Measurements from ENCODE around the gene LRMDA.
A peak's percentile ranks its signal among the peaks of the same experiment; 100 is the strongest.

Gene LRMDA

DNA sequence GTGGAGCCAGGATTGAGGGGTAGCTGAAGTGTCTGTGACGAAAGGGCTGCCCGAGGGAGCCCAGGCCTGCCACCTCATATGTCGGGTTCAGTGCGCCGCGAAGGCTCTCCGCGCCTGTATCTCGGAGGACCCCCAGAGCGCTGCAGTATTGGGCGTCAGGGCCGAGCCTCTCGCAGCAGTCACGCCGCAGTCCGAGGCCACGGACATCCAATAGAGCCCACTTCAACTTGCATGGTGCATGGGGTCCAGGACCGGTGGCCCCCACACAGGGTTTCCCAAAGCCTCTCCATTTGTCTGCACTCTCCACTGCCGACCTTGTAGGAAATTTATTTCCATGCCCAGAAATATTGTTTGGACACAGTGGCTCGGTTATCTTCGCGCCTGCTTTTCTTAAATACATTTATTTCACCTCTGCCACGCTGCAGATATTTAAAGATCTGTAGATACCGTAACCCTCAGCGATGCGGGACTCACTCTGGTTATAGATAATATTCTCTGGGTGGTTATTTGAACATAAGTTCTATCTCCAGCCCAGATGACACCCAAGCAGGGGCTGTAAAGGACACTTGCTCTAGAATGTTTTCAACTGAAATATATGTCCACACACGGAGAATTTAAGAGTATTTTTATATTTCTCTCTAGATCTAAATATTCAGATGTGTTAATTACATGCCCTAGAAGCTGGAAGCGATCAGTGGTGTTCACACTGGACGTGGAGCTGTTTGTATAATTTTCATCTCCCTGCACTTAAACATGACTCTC, 24.8 kb upstream of the LRMDA start:
- Mint-ChIP-seq H3K36me3 (ENCODE audit: low read depth) (peaks cover 5% of the 10 kb centered on the region), H3K27ac (no peak overlapping the region), H3K27me3 (ENCODE audit: low read depth) (peaks cover 87% of the 10 kb centered on the region), H3K4me3 (no peak overlapping the region), H3K9me3 (no peaks in the 10 kb centered on the region), H3K4me1 (ENCODE audit: low read depth) (peaks cover 23% of the 10 kb centered on the region)

DNA sequence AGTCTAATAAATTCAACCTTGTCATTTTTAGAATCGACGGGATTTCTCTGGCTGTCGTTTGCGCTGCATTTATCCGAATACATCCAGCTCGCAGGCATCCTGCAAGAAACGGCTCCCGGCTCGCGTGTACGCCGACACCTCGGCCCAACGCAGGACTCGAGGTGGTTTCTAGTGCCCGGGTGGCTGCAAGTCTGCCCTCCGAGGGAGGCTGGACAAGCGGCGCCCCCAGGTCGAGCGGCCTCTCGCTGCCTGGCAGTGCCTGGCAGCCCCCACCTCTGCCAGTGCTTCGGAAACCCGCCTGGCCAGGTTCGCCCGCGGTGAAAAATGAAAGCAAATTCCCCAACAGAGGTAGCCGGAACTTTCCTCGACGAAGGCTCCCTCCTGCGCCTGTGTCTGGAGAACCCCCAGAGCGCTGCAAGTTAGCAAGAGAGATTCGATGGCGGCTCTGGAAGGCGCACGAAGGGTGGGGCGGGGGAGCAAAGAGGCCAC, 24.2 kb upstream of the LRMDA start:
- H3K27me3 Mint-ChIP-seq (ENCODE audit: low read depth) = peaks cover 83% of the 10 kb centered on the region
- H3K9me3 Mint-ChIP-seq = no peaks in the 10 kb centered on the region
- peaks cover 5% of the 10 kb centered on the region for H3K36me3 Mint-ChIP-seq (ENCODE audit: low read depth)
- peak overlapping the region; percentile 49 for H3K4me3 Mint-ChIP-seq
- no peak overlapping the region for H3K27ac Mint-ChIP-seq
- H3K4me1 Mint-ChIP-seq (ENCODE audit: low read depth) = peaks cover 21% of the 10 kb centered on the region

DNA sequence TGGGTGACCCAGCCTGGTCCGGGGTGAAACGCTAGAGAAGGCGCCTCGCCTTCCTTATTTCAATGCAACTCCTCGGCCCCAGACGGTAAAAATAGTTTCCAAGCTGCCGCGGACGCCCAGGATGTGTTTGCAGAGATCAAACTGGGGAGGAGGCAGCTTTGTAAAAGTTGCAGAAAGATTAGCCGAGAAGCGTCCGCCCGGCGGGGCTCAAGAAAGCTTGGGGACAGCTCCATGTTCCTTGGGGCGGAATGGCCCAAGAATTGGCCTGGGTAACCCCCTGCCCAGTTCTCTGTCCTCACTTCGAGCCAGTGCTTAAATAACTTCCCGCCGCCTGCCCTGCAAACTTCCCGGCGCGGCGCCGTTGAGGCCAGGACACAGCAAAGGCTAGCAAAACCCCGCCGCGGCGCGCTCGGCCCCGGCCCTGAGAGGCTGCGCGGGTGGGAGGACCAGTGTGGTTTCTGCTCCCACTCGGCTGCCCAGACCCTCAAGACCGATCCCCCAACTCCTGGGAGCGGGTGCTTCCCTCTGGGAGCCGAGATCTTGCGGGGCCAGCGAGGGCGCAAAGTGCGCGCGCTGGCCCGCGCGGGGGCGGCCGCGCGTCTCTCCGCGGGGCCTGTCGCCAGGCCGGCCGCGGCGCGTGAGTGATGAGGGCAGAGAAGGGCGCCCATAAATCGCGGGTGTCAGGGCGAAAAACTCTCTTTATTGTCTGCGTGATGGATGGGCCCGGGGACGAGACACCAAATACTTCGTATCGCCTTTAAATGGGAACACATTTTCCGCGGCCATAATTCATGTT, 23.5 kb upstream of the LRMDA start:
- no peak overlapping the region for H3K27ac Mint-ChIP-seq
- H3K27me3 Mint-ChIP-seq (ENCODE audit: low read depth) = peaks cover 83% of the 10 kb centered on the region
- peak overlapping the region; percentile 49 for H3K4me3 Mint-ChIP-seq
- H3K4me1 Mint-ChIP-seq (ENCODE audit: low read depth) = peaks cover 17% of the 10 kb centered on the region
- H3K9me3 Mint-ChIP-seq = no peaks in the 10 kb centered on the region
- H3K36me3 Mint-ChIP-seq (ENCODE audit: low read depth) = peaks cover 5% of the 10 kb centered on the region

DNA sequence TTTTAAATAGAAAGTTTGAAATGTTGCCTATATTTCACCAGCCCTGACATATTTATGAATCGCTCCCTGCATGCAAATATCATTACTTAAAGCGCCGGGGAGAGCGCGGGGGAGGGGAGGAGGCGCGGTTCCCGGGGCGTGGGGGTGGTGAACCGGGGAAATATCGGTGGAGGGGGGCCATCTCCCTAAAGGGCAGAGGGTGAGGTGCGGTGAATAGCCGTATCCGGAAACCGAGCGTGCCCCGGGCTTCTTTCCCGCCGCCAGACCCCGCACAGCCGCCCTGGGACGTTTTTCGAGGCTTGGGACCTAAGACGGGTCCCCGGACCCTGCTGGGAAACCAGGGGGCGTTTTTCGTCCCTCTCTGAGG, 22.9 kb upstream of the LRMDA start:
- Mint-ChIP-seq H3K27ac (no peak overlapping the region), H3K4me3 (no peak overlapping the region), H3K27me3 (ENCODE audit: low read depth) (peaks cover 79% of the 10 kb centered on the region), H3K36me3 (ENCODE audit: low read depth) (peaks cover 5% of the 10 kb centered on the region), H3K9me3 (no peaks in the 10 kb centered on the region), H3K4me1 (ENCODE audit: low read depth) (peaks cover 13% of the 10 kb centered on the region)

DNA sequence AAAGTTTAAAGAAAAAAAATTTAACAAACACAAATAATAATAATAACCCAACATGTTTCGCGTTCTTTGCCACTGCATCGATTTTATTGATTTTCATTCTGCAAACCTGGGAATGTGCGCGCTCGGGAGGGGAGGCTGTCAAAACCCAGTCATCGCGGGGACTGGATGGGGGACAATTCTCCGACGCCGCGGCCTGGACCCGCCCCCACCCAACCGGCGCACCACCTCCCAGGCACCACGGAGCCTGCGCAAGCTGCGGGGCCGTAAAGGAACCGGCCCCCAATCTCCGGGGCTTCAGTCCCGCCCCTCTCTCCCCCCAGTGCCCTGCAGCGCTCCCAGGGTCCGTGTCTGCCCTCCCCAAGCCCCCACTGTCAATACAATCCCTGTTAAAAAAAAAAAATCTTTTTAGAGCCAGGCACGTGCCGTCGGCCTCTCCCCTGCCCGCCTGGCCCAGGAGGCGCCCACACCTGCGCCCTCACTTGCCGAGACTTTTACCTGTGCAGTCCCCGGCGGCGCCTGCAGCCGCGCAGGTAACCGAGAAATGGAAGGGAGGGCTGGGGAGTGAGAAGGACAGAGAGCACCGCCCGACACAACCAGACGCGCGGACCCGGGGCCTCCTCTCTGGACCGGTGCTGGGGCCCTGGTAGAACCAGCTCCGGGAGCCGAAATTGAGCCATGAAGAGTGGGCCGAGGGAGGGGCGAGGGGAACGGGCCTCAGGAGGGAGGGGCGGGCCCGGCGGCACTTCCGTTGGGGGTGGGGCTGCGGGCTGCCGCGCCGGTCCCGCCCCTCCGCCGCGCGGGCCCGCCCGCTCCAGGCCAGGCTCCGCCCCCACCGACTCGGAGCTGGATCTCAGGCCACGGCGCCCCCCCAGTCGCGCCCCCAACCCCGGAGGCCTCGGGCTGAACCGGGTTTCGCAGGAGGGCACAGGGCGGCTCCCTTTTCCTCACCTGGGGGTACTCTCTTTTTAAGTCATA, 22.2 kb upstream of the LRMDA start:
- Mint-ChIP-seq H3K27ac (peak overlapping the region; percentile 23), H3K4me1 (ENCODE audit: low read depth) (peaks cover 13% of the 10 kb centered on the region), H3K9me3 (no peaks in the 10 kb centered on the region), H3K27me3 (ENCODE audit: low read depth) (peaks cover 73% of the 10 kb centered on the region), H3K36me3 (ENCODE audit: low read depth) (peaks cover 2% of the 10 kb centered on the region), H3K4me3 (peak overlapping the region; percentile 65)

DNA sequence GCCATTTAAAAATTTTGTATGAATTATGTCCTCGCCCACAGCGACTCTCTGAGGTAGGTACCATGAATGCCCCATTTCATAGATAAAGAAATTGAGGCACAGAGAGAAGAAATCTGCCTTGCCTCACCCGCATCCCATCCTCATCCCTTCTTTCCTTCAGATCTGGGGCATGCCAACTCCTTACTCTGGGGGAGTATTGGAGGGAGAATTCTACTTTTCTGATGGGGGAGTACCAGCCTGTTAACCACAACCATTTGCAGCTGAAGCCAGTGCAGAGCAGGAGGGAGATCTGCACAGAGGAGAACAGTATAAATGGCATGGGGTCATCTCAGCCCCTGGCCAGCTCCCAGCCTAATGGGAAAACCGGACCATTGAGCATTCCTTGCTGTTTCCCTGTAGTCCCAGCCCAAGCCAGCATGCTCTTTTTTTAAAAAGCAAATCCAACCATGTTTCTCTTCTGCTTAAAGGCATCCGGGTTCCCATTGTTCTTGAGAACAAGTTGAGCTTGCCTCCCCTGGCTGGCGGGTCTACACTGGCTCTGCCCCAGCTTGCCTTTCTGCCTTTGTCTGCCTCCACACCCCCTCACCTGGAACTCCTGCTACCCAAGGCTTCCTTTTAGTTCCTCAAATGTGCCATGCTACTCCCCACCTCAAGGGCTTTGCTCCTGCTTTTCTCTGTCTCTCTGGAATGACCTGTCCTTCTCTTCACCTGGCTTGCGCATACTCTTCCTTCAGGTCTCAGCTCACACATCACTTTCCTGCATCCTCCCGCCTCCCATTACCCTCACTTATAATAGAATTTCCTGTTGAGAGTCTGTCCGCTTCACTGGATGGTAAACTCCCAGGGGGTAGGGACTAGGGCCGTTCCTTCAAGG, 21.1 kb upstream of the LRMDA start:
- Mint-ChIP-seq H3K36me3 (ENCODE audit: low read depth) (peaks cover 2% of the 10 kb centered on the region), H3K4me1 (ENCODE audit: low read depth) (peaks cover 13% of the 10 kb centered on the region), H3K9me3 (no peaks in the 10 kb centered on the region), H3K4me3 (peak overlapping the region; percentile 65), H3K27me3 (ENCODE audit: low read depth) (peaks cover 68% of the 10 kb centered on the region), H3K27ac (peak overlapping the region; percentile 23)

DNA sequence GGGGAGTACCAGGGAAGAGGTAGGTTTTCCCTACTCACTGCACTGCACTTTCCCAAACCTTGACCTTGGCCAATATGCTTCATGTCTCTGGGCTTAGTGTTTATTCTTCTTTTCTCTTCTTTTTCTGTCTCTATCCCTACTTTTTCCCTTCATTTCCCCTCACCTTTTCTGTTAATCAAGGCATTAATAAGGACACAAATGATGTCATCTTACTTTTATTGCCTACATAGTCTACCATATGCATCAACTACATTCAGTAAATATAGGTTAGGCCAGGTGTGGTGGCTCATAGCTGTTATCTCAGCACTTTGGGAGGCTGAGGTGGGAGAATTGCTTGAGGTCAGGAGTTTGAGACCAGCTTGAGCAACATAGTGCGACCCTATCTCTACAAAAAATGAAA, 16.9 kb upstream of the LRMDA start:
- Mint-ChIP-seq H3K4me3 (no peak overlapping the region), H3K9me3 (no peaks in the 10 kb centered on the region), H3K27me3 (ENCODE audit: low read depth) (peaks cover 31% of the 10 kb centered on the region), H3K36me3 (ENCODE audit: low read depth) (no peaks in the 10 kb centered on the region), H3K4me1 (ENCODE audit: low read depth) (peaks cover 5% of the 10 kb centered on the region), H3K27ac (no peak overlapping the region)

DNA sequence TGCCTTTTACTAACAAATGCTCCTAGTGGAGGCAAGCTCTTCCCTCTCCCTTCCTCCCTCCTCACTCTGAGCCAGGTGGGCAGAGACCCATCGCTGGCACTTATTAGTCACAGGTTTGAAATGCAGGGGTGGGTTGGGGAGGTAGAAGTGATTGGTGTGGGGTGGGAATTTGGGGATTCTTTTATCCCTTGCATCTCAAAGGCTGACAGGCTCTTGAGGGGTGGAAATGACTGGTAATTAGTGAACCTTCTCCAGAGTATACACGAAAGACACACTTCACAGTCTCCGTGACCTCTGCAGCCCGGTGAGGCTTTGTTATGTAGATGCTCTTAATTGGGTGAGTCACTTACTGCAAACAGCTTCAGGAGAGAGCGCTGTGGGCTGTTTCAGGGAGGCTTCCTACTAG, 13.9 kb upstream of the LRMDA start:
- no peaks in the 10 kb centered on the region for H3K4me1 Mint-ChIP-seq (ENCODE audit: low read depth)
- H3K36me3 Mint-ChIP-seq (ENCODE audit: low read depth) = no peaks in the 10 kb centered on the region
- H3K4me3 Mint-ChIP-seq = no peak overlapping the region
- peaks cover 6% of the 10 kb centered on the region for H3K27me3 Mint-ChIP-seq (ENCODE audit: low read depth)
- no peaks in the 10 kb centered on the region for H3K9me3 Mint-ChIP-seq
- H3K27ac Mint-ChIP-seq = no peak overlapping the region

DNA sequence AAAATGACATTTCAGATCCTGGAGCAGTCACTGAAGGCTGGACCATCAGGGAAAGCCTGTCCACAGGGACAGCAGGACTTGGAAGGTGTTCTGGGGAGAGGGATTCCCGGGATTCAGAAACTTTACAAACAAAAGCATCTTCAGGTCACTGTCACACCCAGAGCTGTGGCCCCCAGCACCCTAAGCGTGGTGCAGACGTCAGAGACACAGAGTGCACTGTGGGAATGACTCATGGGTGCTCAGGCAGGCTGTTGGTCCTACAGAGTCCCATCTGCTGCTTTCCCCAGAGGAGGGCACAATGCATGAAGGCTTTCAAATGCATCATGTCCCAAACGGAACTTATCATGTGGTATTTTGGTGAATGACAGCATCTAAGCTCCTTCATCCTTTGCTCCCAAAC, 13.1 kb upstream of the LRMDA start:
- Mint-ChIP-seq H3K36me3 (ENCODE audit: low read depth) (no peaks in the 10 kb centered on the region), H3K4me1 (ENCODE audit: low read depth) (no peaks in the 10 kb centered on the region), H3K27ac (no peak overlapping the region), H3K9me3 (no peaks in the 10 kb centered on the region), H3K27me3 (ENCODE audit: low read depth) (peaks cover 4% of the 10 kb centered on the region), H3K4me3 (no peak overlapping the region)

DNA sequence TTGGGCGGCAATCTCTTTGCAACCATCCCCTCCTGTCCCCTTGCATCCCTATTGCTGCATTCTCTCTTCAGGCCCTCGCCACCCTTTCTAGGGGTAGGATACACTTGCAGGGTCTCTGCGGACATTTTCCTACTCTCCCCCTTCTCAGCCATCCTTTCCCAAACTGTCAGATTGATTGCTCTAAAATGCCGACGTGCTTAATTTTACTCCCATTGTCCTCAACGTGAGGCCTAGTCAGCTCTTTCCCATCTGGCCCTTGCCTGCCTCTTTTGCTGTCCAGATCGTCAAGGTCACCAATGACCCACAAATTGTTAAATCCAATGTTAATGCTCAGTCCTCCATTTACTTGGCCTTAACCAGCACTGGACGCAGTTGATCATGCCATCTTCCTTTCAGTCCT, 12.7 kb upstream of the LRMDA start:
- Mint-ChIP-seq H3K4me1 (ENCODE audit: low read depth) (no peaks in the 10 kb centered on the region), H3K9me3 (no peaks in the 10 kb centered on the region), H3K4me3 (no peak overlapping the region), H3K27me3 (ENCODE audit: low read depth) (peaks cover 4% of the 10 kb centered on the region), H3K36me3 (ENCODE audit: low read depth) (no peaks in the 10 kb centered on the region), H3K27ac (no peak overlapping the region)

DNA sequence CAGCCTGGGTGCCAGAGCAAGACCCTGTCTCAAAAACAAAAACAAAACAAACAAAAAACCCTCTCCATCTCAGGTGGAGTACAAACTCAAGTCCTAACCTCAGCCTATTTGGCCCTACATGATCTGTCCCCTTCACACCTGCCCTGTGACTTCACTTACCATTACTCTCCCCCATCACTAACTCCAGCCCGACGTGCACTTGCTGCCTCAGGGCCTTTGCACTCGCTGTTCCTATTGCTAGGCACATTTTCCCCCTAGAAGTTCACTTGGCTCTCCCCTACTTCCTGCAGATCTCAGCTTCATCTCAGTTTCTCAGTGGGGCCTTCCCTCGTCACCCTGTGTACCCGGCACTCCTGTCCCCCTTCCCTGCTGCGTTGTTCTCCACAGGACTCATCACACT, 8.5 kb upstream of the LRMDA start:
- Mint-ChIP-seq H3K4me1 (ENCODE audit: low read depth) (no peaks in the 10 kb centered on the region), H3K27me3 (ENCODE audit: low read depth) (peaks cover 7% of the 10 kb centered on the region), H3K27ac (no peak overlapping the region), H3K36me3 (ENCODE audit: low read depth) (no peaks in the 10 kb centered on the region), H3K9me3 (no peaks in the 10 kb centered on the region), H3K4me3 (no peak overlapping the region)

DNA sequence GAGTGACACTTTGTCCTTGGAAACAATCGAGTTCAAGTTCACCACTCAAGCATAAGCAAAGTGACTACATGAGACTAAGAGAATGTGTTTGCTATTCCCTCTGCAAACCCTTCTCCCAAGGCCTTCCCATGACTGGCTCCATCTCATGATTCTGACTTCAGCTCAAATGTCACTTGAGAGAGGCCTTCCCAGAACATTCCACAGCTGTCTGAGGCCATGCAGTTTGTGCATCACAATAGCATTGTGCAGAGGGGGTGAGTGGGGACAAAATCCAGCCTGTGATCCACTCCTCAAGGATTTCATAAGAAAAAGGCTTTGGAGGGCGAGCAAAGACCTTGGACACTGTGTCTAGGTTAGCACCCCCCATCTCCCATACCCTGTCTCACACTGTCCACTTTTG, 6.9 kb upstream of the LRMDA start:
- no peak overlapping the region for H3K27ac Mint-ChIP-seq
- H3K36me3 Mint-ChIP-seq (ENCODE audit: low read depth) = no peaks in the 10 kb centered on the region
- no peaks in the 10 kb centered on the region for H3K4me1 Mint-ChIP-seq (ENCODE audit: low read depth)
- H3K9me3 Mint-ChIP-seq = no peaks in the 10 kb centered on the region
- peaks cover 21% of the 10 kb centered on the region for H3K27me3 Mint-ChIP-seq (ENCODE audit: low read depth)
- no peak overlapping the region for H3K4me3 Mint-ChIP-seq

DNA sequence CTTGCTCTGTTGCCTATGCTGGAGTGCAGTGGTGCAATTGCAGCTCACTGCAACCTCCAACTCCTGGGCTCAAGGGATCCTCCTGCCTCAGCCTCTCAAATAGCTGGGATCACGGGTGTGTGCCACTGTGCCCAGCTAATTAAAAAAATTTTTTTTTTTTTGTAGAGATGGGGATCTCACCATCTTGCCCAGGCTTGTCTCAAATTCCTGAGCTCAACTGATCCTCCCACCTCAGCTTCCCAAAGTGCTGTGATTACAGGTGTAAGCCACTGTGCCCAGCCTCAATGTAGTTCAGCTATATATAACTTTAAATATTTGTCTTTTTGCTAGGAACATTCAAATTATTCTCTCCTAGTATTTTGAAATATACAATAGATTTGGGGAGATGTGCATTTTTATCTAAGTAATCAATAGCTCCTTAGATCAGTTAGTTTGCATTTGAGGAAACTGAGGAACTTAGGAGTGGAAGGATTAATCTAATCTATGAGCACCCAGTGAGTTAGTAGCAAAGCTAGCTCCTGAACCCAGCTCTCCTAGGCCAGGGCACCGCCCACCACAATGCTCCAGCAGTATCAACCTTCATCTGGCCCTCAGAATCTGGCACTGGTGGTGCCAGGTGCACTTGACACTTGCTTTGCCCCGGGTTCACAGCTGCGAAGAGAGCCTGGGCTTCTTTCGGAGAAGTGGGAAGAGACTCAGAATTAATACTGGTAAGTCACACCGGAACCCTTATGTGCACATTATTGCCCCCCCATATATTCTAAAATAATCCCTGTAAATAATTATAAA, 5.9 kb upstream of the LRMDA start:
- Mint-ChIP-seq H3K9me3 (no peaks in the 10 kb centered on the region), H3K27me3 (ENCODE audit: low read depth) (peaks cover 30% of the 10 kb centered on the region), H3K27ac (no peak overlapping the region), H3K36me3 (ENCODE audit: low read depth) (no peaks in the 10 kb centered on the region), H3K4me3 (no peak overlapping the region), H3K4me1 (ENCODE audit: low read depth) (no peaks in the 10 kb centered on the region)

Data from T-helper 1 cell treated with Interleukin-12 subunit alpha and Interleukin-12 subunit beta and Interleukin-4 antibody, amounts not matched to agents 30 μg/mL and 1 μg/mL, for 36 hours (primary cell).